ENCODE data around the gene TTC9.

- no peak for TF ChIP-seq YY1 (IDR thresholded peaks at IDR 0.05; ENCODE audit: insufficient read depth, insufficient read length)
- TF ChIP-seq ZNF274 (IDR thresholded peaks at IDR 0.05; ENCODE audit: low read depth, low read length), result no peak
Observed at GRCh38 chr14:70699646-70700045, 57.9 kb downstream of the TTC9 start.
